Loucy (cell line): Measurements from ENCODE around the gene ARF1.

ENCODE experiments used
- CTCF ChIP-seq: fragments of 200-600 bp; sonication (generic); conservative IDR thresholded peaks from 2 replicates; pipeline ENCODE4 v1.5.1; 2014; ENCODE audit warnings: mild to moderate bottlenecking, antibody characterized with exemption, low read length
- EZH2phosphoT487 ChIP-seq: fragments of 200-600 bp; IDR thresholded peaks from 2 replicates; pipeline ENCODE4 v1.6.1; 2018; ENCODE audit warnings: antibody characterized with exemption, mild to moderate bottlenecking, moderate library complexity, borderline replicate concordance

GRCh38 chr1:228059634-228060457 is 22.7 kb upstream of the ARF1 start:
- TF ChIP-seq CTCF (no peak), EZH2phosphoT487 (no peak)
